ENCODE data around the gene CTDNEP1. TPM values are rescaled to one million over a fixed set of nuclear protein-coding genes. Genes with fewer than 3 reads are reported as not detected.

The CTDNEP1 gene
- total and polyA plus RNA-seq, 2 of the 4 experiments (the other 2 are of a cell fraction): 23.8 to 132 TPM

DNA sequence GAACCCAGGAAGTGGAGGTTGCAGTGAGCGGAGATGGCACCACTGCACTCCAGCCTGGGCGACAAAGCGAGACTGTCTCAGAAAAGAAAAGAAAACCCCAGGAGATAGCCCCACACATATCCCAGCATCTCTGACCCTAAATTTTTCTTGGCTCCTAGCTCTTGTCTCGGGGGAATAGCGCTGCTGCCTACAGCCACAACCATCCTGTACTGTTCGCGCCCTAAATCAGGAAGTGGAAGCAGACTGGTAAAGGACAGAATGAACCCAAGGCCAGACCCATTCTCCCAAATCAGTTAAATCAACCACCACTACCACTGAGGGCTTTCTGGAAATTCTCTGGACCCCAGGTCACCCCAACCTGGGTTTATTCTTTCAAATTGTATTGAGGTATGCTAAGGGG lies 1.7 kb downstream of the CTDNEP1 start:
- Histone ChIP-seq H3K4me1 (ENCODE audit: control insufficient read depth, insufficient read depth, low read length) (peaks cover 8% of the 10 kb centered on the region), H2BK15ac (ENCODE audit: low read depth, low read length) (no peak overlapping the region), H2BK5ac (ENCODE audit: low read depth, low read length, poor library complexity, severe bottlenecking) (no peak overlapping the region), H3K27me3 (ENCODE audit: control insufficient read depth, insufficient read depth, low read length) (no peaks in the 10 kb centered on the region), H3K14ac (replicated peaks; ENCODE audit: low read depth, low read length) (peak overlapping the region; percentile 62; the same call in 1 of the 2 replicates), H3K9ac (ENCODE audit: low read depth, low read length) (peak overlapping the region; percentile 88), H4K5ac (ENCODE audit: low read depth, low read length) (no peak overlapping the region), H3K4ac (ENCODE audit: low read depth, low read length) (peak overlapping the region; percentile 96; the same call in 1 of the 2 replicates), H4K20me1 (ENCODE audit: insufficient read depth, low read length) (peaks cover 9% of the 10 kb centered on the region; the same call in 1 of the 2 replicates), H2BK20ac (ENCODE audit: low read depth, low read length) (no peak overlapping the region), H3K79me1 (ENCODE audit: low read depth in 1 of 2, low read length in 2 of 2) (peaks cover 7 to 54% of the 10 kb centered on the region in 2 experiments; a peak in 3 of 4 replicates), H4K91ac (ENCODE audit: insufficient read depth, low read depth, low read length) (no peak overlapping the region), H3K9me3 (ENCODE audit: control insufficient read depth, insufficient read depth, low read length) (no peaks in the 10 kb centered on the region), H3K4me2 (ENCODE audit: low read depth, low read length) (peak overlapping the region; percentile 99), H2AFZ (replicated peaks; ENCODE audit: low read length, poor library complexity) (no peak overlapping the region), H3K36me3 (ENCODE audit: control insufficient read depth, insufficient read depth, low read length) (peaks cover 17% of the 10 kb centered on the region), H3K18ac (ENCODE audit: low read depth, low read length) (no peak overlapping the region), H2AK5ac (ENCODE audit: low read depth, low read length) (peak overlapping the region; percentile 42; the same call in 1 of the 2 replicates), H3K23ac (ENCODE audit: low read depth, low read length) (peak overlapping the region; percentile 93), H3K9me1 (ENCODE audit: insufficient read depth, low read length) (peaks cover 10% of the 10 kb centered on the region), H3K56ac (ENCODE audit: extremely low read depth, insufficient read depth, low read length) (peak overlapping the region; percentile 50; the same call in 1 of the 2 replicates), H3K27ac (ENCODE audit: insufficient read depth, low read length) (no peak overlapping the region), H4K8ac (ENCODE audit: low read depth in 2 of 2, low read length in 2 of 2) (peak overlapping the region in 1 of 2 experiments; percentile 2; a peak in 1 of 4 replicates), H3K4me3 (ENCODE audit: insufficient read depth, low read depth, low read length) (peak overlapping the region; percentile 62), H2AK9ac (replicated peaks; ENCODE audit: low read depth, low read length, poor library complexity) (peak overlapping the region; percentile 3), H2BK120ac (ENCODE audit: low read depth, low read length) (no peak overlapping the region)
- ChIA-PET CTCF (no interaction called here), POLR2A (ENCODE audit: unreplicated experiment) (interaction anchor here (1.0 kb wide), 1 partner anchor 10 kb away, joined by 3 read pairs; the partner anchor contains the start of gene PHF23)
- WGBS, 2 experiments (ENCODE audit: extremely low coverage in 2 of 2, insufficient read length in 1 of 2): 100% methylated on average over 3 of the region's 7 CpGs; no CpG with 5 or more reads in 1 of the 2 experiments
- TF ChIP-seq FOS (IDR thresholded peaks at IDR 0.05; ENCODE audit: low read depth, low read length) (no peak), CHD1 (IDR thresholded peaks at IDR 0.05; ENCODE audit: low read depth, low read length) (no peak), MAZ (IDR thresholded peaks at IDR 0.05; ENCODE audit: borderline replicate concordance, low read depth, low read length) (no peak), POLR2A (IDR thresholded peaks at IDR 0.05; ENCODE audit: low read depth, low read length) (no peak), RAD21 (IDR thresholded peaks at IDR 0.05; ENCODE audit: low read length) (no peak), RFX5 (IDR thresholded peaks at IDR 0.05; ENCODE audit: low read depth, low read length) (no peak), BHLHE40 (IDR thresholded peaks at IDR 0.05; ENCODE audit: low read depth, low read length) (no peak), NFE2L2 (IDR thresholded peaks at IDR 0.05; ENCODE audit: low read depth, low read length) (no peak), SMC3 (IDR thresholded peaks at IDR 0.05; ENCODE audit: low read depth, low read length) (no peak), MAFK (IDR thresholded peaks at IDR 0.05; ENCODE audit: low read depth, low read length) (no peak), RCOR1 (IDR thresholded peaks at IDR 0.05; ENCODE audit: insufficient replicate concordance, low read length) (no peak)
- TF ChIP-seq, protein P1, sequence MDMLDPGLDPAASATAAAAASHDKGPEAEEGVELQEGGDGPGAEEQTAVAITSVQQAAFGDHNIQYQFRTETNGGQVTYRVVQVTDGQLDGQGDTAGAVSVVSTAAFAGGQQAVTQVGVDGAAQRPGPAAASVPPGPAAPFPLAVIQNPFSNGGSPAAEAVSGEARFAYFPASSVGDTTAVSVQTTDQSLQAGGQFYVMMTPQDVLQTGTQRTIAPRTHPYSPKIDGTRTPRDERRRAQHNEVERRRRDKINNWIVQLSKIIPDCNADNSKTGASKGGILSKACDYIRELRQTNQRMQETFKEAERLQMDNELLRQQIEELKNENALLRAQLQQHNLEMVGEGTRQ (IDR thresholded peaks at IDR 0.05; ENCODE audit: low read depth, low read length): no peak
- TF ChIP-seq, protein P2, sequence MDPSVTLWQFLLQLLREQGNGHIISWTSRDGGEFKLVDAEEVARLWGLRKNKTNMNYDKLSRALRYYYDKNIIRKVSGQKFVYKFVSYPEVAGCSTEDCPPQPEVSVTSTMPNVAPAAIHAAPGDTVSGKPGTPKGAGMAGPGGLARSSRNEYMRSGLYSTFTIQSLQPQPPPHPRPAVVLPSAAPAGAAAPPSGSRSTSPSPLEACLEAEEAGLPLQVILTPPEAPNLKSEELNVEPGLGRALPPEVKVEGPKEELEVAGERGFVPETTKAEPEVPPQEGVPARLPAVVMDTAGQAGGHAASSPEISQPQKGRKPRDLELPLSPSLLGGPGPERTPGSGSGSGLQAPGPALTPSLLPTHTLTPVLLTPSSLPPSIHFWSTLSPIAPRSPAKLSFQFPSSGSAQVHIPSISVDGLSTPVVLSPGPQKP (IDR thresholded peaks at IDR 0.05; ENCODE audit: borderline replicate concordance, low read depth, low read length): no peak
- dilution Hi-C loops (cut with HindIII; ENCODE audit: low sequenced_read_pairs, unreplicated experiment) (no loop called here), intact Hi-C loops (cut with micrococcal nuclease) (no loop called here), in situ Hi-C loops (cut with MboI; ENCODE audit: low sequenced_read_pairs) (loop anchor here (25.0 kb wide), 1 partner anchor 912 kb away; the partner anchor contains the start of genes PER1 and VAMP2)
- no TSS peak for BruUV-seq (replicated peaks)
- ATAC-seq (ENCODE audit: low read depth) (no peak), DNase-seq (no peak)
